ELR (cell line): ENCODE measurements around the gene LIMCH1.
A peak's percentile ranks its signal among the peaks of the same experiment; 100 is the strongest.
"Not testable (repeated sequence)": the region's sequence is repeated elsewhere in the genome, so short reads cannot be mapped to it uniquely, and the experiment has no call there.

Experiments used
- DNase-seq: peaks from one replicate; pipeline ENCODE4 v3.0.0-alpha.2; 2015; ENCODE audit warnings: low read depth

Gene LIMCH1

GRCh38 chr4:41683326-41683725, 145.4 kb downstream of the LIMCH1 start:
- DNase-seq: no peak

GRCh38 chr4:41686893-41687292, 148.9 kb downstream of the LIMCH1 start:
- no peak for DNase-seq

GRCh38 chr4:41687971-41688370, 150.0 kb downstream of the LIMCH1 start:
- no peak for DNase-seq

GRCh38 chr4:41692717-41693345, 154.9 kb downstream of the LIMCH1 start:
- peak; percentile 66 for DNase-seq

GRCh38 chr4:41693629-41694028, 155.7 kb downstream of the LIMCH1 start:
- DNase-seq: peak; percentile 55

GRCh38 chr4:41696131-41696530, 158.2 kb downstream of the LIMCH1 start:
- DNase-seq: no peak

GRCh38 chr4:41696763-41697162, 158.8 kb downstream of the LIMCH1 start:
- no peak for DNase-seq

- no peak for DNase-seq
Measured at GRCh38 chr4:41701983-41702382, 164.0 kb downstream of the LIMCH1 start.

- DNase-seq: no peak
Measured at GRCh38 chr4:41702770-41703169, 164.8 kb downstream of the LIMCH1 start.

- no peak for DNase-seq
Measured at GRCh38 chr4:41703785-41704184, 165.8 kb downstream of the LIMCH1 start.

- DNase-seq: peak; percentile 87
Measured at GRCh38 chr4:41709844-41710481, 172.0 kb downstream of the LIMCH1 start.

GRCh38 chr4:41711654-41712053, 173.7 kb downstream of the LIMCH1 start:
- DNase-seq: not testable (repeated sequence)

GRCh38 chr4:41712425-41712824, 174.5 kb downstream of the LIMCH1 start:
- peak; percentile 38 for DNase-seq

- DNase-seq: no peak
Measured at GRCh38 chr4:41713768-41714167, 175.8 kb downstream of the LIMCH1 start.

- no peak for DNase-seq
Measured at GRCh38 chr4:41714364-41715000, 176.5 kb downstream of the LIMCH1 start.

- no peak for DNase-seq
Measured at GRCh38 chr4:41715155-41715554, 177.2 kb downstream of the LIMCH1 start.

- DNase-seq: peak; percentile 85
Measured at GRCh38 chr4:41718907-41719306, 180.9 kb downstream of the LIMCH1 start.

GRCh38 chr4:41719417-41719816, 181.5 kb downstream of the LIMCH1 start:
- peak; percentile 76 for DNase-seq

- peak; percentile 28 for DNase-seq
Measured at GRCh38 chr4:41722181-41722580, 184.2 kb downstream of the LIMCH1 start.

- DNase-seq: no peak
Measured at GRCh38 chr4:41723286-41723685, 185.3 kb downstream of the LIMCH1 start.

- DNase-seq: no peak
Measured at GRCh38 chr4:41725254-41725653, 187.3 kb downstream of the LIMCH1 start.

GRCh38 chr4:41727861-41728572, 190.1 kb downstream of the LIMCH1 start:
- DNase-seq: no peak

- DNase-seq: peak; percentile 64
Measured at GRCh38 chr4:41728573-41728913, 190.6 kb downstream of the LIMCH1 start.
